RCC 7860 (cell line): Measurements from ENCODE around the gene PTH2R.
A peak's percentile ranks its signal among the peaks of the same experiment; 100 is the strongest.
"Not testable (repeated sequence)": the region's sequence is repeated elsewhere in the genome, so short reads cannot be mapped to it uniquely, and the experiment has no call there.

Source experiments
- DNase-seq: peaks from one replicate; pipeline ENCODE4 v3.0.0-alpha.2; 2015; ENCODE audit warnings: low spot score
- FAIRE-seq: peaks from 2 replicates; lab custom pipeline; 2012; peaks lifted over from hg19 to GRCh38; lab: Jason Lieb, UNC

PTH2R gene, protein sequence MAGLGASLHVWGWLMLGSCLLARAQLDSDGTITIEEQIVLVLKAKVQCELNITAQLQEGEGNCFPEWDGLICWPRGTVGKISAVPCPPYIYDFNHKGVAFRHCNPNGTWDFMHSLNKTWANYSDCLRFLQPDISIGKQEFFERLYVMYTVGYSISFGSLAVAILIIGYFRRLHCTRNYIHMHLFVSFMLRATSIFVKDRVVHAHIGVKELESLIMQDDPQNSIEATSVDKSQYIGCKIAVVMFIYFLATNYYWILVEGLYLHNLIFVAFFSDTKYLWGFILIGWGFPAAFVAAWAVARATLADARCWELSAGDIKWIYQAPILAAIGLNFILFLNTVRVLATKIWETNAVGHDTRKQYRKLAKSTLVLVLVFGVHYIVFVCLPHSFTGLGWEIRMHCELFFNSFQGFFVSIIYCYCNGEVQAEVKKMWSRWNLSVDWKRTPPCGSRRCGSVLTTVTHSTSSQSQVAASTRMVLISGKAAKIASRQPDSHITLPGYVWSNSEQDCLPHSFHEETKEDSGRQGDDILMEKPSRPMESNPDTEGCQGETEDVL

DNA sequence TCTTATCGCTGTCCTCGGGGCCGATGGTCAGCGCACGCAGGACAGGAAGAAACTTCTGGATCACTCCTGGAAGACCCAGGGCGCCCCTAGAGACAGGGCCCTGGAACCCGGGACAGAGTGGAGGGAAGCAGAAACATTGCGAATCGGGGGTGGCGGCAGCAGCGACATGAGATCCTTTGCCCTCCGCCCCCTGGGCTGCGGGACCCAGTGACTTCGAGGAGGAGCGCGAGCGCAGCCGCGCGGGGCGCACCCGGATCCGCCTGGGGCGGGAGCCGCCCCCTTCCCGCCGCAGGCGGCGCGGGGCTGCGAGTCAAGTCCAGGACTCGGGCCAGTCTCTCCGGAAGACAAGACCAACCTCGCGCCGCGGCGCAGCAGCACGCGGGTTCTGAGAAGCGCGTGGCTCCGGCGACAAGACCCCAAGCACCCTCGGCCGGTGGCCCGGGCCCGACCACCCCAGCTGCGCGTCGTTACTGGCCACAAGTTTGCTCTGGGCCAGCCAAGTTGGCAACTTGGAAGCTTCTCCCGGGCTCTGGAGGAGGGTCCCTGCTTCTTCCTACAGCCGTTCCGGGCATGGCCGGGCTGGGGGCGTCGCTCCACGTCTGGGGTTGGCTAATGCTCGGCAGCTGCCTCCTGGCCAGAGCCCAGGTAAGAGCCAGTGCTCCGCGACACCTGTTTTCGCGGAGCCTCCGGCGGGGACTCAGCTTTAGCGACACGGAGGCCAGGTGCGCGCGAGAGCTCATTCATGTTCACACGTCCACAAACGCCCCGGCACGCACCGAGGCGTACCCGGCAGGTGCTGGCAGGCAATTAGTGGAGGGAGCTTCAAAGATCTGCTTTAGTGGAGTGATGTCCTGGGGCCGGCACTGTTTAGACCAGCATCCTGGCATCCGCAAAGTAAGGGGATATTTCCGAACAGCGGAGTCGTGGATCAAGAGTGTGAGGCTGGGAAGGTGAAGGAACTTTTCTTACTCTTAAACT lies at the start of gene PTH2R:
PTH2R (plus strand) TSS at position 319 of the 978 bp plus-strand sequence; CDS start at position 571, 252 bp downstream.
- FAIRE-seq (no peak), DNase-seq (no peak)

DNA sequence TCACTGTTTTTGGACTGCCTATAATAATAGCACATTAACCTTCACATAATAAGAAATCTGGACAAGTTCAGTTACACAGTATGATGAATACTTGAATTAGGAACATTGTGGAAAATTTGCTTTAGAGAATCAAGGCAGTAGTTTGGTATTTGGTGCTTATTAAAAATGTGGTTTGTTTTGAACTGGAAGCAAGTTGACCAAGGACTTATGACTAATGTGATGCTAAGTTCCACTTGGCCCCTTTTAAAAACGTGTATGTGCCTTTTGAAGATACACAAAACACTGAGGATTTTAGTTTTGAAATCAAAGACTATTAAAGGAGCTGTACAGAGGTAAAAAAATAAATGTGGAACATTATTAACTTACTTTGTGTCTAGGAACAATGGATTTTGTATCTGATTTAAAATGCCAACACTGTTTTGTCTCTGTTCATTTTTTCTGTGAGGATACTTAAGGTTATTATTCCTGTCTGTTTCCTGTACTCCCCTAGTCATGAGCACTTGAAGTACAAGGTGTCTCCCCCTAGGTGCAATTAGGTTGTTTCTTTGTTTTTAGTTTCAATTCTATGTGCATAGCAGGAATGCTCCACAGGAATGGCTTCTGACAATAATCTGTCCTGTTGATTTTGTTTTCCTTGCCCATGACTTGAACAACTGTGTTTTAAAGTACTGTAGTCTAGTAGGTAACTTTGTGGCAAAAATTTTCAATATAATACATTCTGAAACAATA lies 49.6 kb upstream of the PTH2R start:
- FAIRE-seq (no peak), DNase-seq (no peak)

DNA sequence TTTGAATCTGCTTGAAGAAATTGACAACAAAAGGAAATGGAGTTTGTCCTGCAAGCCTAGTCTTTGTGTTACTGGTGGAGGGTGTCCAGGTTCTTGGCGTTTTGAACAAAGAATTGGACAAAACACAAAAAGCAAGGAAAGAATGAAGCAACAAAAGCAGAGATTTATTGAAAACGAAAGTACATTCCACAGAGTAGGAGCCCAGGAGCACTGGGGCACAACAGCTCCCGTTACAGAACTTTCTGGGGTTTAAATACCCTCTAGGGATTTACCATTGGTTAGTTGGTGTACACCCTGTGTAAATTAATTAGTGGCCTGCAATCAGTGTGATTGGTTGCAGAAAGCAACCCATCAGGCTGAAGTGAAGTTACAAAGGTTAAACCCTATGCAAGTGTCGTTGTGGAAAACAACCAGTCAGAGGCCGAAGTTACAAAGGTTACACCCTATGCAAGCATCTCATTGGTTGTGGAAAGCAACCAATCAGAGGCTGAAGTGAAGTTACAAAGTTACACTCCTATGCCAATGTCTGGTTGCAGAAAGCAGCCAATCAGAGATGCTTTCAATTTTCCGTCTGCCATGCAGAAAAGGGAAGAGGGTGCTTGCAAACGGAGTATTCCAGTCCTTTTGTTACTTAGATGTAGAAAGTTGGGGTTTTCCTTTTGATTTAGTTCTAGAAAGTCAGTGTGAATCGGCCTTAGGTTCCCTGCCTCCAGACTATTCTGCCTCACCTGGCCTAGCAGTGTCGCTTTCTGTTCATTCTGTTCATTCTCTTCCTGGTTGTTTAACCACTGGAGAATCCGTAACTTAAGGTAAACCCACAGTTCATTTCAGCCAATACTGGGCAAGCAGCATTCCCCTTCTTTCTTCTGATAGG lies 47.6 kb upstream of the PTH2R start:
- no peak for DNase-seq
- no peak for FAIRE-seq

DNA sequence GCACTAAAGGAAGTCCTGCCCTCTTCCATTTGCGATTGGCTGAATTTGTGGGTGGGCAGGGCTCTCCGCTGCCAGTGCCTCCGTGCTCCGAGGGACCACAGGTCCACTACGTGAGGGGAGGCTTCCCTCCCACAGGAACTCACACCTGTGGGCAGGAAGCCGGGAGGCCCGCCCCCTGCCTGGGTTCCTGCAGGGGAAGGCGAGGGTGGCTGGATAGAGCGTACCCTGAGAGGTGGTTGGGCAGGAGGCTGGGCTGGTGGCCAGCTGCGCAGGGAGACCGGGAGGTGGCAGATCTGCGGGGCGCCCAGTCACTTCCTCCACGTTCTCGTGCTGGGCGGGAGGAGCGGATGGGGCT lies 47.0 kb upstream of the PTH2R start:
- FAIRE-seq (no peak), DNase-seq (no peak)

DNA sequence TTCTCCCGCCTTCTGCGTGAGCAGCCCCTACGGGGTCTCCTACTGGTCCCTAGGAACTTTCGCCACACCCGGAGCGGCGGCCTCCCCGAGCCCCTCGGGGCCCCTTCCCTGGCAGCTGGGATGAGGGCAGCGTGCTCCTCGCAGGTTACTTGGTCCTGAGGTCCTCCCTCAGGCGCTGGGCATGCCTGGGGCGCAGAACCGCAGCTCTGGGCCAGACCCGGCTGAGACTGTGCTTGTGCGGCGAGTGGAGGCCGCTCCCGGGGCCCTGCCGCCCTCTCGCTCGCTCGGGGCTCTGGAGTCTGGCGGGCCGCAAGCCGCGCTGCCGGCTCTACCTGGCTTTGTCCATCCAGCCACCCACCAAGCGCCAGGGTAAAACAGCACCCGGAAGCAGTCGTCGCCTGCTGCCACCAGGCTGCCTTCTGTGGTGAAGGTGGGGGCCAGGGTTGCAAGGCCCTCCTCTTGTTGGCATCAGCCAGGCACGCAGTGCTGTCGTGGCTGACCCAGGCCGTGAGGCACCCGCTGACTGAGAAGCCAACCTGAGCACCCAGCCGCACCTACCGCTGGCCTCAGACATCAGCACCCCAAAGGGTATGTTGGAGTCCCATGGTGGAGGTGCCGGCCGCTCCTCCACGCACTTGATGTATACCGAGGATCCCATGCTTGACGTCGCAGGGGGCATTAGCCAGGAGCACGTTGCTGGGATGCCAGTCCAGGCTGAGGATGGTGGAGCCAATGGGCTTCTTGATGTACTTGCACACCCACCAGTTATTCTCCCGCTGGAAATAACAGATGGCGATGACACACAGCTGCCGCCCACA lies 46.1 kb upstream of the PTH2R start:
- FAIRE-seq (no peak), DNase-seq (no peak)

DNA sequence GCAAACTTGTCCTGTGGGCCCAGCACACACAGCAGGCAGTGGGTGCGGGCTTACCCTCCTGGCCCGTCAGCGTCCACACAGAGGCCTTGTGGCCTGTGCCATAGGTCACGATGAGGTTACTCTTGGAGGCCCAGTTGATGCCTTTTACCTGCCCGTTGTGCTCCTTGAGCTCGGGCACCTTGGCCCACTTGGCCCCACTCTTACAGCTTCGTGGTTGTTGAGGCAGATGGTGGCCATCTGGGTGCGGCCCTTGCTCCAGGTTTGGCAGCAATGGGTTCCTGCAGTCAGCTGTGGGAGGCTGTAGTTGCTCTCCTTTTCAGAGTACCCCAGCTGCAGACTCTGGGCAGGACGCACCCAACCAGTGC lies 45.5 kb upstream of the PTH2R start:
- DNase-seq (no peak), FAIRE-seq (no peak)

DNA sequence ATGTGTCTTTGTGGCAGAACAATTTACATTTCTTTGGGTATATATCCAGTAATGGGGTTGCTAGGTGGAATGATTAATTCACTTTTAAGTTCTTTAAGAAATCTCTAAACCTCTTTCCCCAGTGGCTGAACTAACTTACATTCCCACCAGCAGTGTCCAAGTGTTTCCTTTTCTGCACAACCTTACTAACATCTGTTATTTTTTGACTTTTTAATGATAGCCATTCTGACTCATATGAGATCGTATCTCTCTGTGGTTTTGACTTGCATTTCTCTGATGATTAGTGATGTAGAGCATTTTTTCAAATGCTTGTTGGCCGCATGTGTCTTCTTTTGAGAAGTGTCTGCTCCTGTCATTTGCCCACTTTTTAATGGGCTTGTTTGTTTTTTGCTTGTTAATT lies 43.1 kb upstream of the PTH2R start:
- DNase-seq = peak; percentile 85
- FAIRE-seq = peak; percentile 99

DNA sequence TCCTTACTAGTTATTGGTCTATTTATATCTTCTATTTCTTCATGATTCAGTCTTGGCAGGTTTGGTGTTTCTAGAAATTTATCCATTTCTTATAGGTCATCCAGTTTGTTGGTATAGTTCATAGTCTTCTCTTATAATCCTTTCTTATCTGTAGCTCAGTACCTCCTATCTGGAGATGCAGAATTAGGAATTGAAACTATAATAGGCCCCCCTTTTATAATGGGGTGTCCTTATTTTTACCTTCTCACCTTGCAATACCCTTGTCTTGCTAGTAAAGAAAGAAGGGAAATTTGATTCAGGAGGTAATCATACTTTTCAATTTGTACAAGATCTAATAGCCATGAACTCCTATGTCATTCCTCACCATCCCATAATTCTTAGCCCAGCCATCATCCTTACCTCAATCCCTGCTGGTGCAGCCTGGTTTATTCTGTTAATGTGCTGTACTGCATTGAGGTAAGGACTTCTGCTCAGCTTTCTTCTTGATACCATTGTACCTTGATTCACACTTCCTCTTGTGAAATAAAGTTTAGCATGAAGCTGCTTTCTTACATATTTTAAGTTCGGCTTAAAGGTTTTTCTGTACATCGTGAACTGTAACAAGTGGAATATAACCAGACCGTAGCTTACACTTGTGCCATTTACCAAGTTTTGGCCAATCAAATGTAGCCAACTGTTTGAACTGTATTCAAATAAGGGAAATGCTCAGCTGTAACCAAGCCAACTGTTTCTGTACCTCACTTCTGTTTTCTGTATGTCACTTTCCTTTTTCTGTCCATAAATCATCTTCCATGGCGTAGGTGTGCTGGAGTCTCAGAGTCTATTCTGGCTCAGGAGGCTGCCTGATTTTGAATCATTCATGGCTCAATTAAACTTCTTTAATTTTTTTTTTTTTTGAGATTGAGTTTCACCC lies 40.1 kb upstream of the PTH2R start:
- no peak for FAIRE-seq
- DNase-seq = no peak

DNA sequence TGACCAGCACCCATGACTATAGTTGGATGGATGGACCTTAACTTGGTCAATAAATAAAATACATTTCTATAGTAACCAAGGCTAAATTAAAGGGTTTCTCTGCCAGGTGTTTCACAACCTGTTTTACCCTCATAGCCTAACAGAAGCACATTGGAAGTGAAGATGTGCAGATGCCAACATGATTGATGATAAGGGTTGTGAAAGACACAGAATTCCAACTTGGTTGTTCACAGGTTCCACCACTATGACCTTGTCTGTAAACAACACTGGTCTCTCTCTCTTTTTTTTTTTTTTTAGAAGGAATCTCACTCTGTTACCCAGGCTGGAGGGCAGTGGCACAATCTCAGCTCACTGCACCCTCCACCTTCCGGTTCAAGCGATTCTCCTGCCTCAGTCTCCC lies 37.5 kb upstream of the PTH2R start:
- DNase-seq = no peak

DNA sequence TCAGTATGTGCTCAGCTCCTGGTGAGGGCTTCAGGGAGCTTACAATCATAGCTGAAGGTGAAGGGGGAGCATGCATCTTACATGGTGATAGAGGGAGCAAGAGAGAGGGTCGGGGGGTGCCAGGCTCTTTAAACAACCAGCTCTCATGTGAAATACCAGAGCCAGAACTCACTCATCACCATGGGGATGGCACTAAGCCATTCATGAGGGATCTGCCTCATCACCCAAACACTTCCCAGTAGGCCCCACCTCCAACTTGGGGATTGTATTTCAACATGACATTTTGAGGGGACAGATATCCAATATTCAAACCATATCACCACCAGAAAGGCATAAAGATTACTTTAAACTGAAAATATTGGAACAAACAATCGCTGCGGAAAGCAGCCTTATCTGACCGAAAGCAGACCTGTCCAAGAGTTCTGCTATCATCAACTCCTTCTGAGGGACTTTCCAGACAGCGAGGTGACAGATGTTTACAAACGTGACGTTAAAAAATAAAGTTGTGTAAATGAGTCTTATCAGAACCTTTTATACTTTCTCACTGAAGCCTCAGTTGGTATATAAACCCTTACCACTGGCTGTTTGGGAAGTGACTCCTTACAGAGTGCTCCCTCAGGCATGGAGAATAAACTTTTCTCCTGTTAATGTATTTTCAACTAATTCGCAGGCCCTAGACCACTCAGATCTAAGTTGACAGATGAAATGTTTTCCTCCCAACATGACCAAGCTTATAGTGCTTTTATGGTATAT lies 35.5 kb upstream of the PTH2R start:
- no peak for FAIRE-seq
- no peak for DNase-seq

More for the DNA sequence above, 37.5 kb upstream of the PTH2R start:
- no peak for FAIRE-seq

DNA sequence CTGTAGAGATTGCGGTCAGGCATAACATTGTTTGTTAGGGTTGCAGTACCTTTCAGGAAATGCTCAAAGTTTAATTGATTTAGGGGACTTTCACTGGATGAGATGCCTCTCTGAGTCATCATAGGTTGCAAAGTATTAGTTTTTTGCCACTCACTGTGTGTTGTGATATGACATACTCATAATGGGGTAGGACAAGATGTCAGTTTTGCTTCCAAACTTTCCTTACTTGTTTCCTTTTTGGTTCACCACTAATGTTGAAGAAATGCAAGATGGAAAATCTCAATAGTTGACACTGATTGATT lies 35.0 kb upstream of the PTH2R start:
- DNase-seq (no peak), FAIRE-seq (no peak)

DNA sequence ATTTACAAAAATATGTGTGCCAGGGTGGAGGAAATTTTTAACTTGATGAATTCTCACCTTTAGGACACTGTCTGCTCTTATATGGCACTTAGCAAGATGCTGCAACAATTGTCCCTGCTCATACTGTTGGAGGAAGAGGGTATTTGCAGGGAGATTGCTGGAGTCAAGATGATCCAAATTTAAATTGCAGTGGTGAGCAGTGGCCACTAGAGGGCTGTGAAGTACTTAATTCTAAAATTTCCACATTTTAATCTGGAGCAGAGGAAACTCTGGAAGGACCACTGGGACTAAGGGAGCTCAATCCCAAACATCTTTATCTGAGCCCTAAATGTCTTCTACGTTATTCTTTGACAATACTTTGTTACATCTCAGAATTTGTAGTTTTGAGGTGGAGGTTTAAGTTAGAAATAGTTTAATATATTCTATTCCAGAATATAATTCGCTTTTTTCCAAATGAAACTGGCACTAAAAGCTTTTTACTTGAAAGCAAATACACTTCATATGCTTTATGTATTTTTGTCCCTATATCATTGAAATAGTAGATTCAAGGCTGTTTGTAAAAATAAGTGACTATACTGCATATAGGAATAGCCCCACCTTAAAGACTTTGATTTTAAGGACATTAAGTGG lies 33.0 kb upstream of the PTH2R start:
- DNase-seq (peak; percentile 39), FAIRE-seq (no peak)

DNA sequence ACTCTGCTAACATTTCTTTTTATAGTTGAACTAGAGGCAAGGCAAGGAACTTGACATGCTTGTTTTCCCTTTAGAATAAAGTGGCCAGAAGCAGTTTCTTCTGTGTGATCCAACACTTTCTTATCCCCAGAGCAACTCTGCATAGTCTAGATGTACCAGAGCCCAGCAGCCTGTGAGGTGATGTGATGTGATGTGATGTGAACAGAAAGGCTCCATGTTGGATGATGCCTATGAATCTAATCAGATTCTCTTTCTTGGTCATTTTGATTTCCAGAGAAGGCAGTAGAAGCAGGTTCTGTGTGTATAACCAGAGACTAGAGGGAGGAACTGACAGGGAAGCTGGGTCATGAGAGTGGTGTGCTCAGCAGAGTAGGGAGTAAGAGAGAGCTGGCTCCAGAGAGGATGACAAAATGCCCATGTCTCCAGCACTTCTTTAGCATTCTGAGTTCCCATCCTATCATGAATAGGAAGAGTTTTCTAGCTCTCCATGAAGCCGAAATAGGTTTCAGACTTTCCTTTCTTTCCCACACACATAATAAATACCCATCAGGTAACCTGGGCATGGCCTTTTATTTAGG lies 31.0 kb upstream of the PTH2R start:
- no peak for FAIRE-seq

DNA sequence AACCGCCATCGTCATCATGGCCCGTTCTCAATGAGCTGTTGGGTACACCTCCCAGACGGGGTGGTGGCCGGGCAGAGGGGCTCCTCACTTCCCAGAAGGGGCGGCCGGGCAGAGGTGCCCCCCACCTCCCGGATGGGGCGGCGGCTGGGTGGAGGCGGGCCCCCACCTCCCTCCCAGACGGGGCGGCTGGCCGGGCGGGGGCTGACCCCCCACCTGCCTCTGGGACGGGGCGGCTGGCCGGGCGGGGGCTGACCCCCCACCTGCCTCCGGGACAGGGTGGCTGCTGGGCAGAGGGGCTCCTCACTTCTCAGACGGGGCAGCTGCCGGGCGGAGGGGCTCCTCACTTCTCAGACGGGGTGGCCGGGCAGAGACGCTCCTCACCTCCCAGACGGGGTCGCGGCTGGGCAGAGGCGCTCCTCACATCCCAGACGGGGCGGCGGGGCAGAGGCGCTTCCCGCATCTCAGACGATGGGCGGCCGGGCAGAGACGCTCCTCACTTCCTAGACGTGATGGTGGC lies 29.2 kb upstream of the PTH2R start:
- not testable (repeated sequence) for DNase-seq, FAIRE-seq

More for the DNA sequence above, 31.0 kb upstream of the PTH2R start:
- DNase-seq = no peak

DNA sequence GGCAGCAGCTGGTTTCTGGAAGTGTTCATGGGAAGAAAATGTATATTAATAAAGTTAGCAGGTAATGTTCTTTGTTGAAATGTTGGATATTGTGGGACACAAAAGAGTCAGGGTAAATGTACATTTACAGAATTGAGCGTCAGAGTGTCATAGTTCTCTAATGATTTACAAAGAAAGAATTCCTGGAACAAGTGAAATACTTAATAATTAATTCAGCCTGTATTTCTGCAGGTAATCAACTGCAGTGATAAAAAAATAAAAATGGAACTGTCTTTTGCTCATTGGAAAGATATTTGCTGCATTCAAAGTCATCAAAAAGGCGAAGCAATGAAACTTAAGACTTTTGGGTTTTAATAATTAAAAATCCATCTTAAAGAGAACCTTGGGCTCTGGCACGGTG lies 27.4 kb upstream of the PTH2R start:
- no peak for DNase-seq
- FAIRE-seq = peak; percentile 31

DNA sequence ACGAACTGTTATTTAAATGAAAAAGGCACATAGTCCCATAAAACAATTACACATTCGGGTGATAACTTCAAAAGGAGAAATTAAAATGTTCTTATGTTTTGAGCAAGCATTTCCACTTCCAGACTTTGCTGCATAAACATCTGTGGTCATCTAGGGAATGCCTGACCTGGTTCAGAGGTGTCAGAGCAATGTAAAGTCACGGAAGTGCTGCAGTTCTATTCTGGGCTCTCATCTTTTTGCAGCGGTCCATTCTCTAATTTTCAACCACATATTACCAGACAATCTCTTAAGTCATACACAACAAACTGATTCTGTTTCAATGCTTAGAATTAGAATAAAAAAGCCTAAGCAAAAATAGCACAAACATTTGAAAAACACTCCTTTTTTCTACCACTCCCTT lies 22.0 kb upstream of the PTH2R start:
- FAIRE-seq (no peak), DNase-seq (no peak)
